Ovary (tissue), 9 donors: ENCODE data around the gene LARGE1. TPM values are rescaled to one million over a fixed set of nuclear protein-coding genes. Genes with fewer than 3 reads are reported as not detected.

Experiments used
- DNase-seq, 5 donors: peaks; one replicate each; pipeline ENCODE4 v3.0.0-alpha.2; 2019 to 2020
- H3K27ac ChIP-seq, 2 donors: fragments of 200-600 bp; one replicate each; pipeline versions ENCODE4 v1.5.1 to v1.8.0; 2019 to 2022
- H3K27me3 ChIP-seq: fragments of 200-600 bp; one replicate; pipeline ENCODE4 v1.8.0; 2022
- H3K36me3 ChIP-seq: fragments of 200-600 bp; sonication (generic); one replicate; pipeline ENCODE4 v1.5.1; 2019
- H3K4me1 ChIP-seq: one replicate; pipeline ENCODE4 v1.8.1; 2013; ENCODE audit warnings: mild to moderate bottlenecking, moderate library complexity; ENCODE audit not compliant: insufficient read depth
- H3K4me3 ChIP-seq: fragments of 200-600 bp; sonication (generic); one replicate; pipeline ENCODE4 v1.5.1; 2017
- H3K9me3 ChIP-seq, 2 donors: fragments of 200-600 bp in 1 of 2; sonication (generic) in 1 of 2; one replicate each; pipeline versions ENCODE4 v1.5.1 to v1.8.1; 2013 to 2019; ENCODE audit warnings: mild to moderate bottlenecking in 1 of 2, moderate library complexity in 1 of 2
- EP300 ChIP-seq: sonication (generic); formaldehyde crosslinking; IDR thresholded peaks from one replicate; pipeline ENCODE4 v1.6.1; 2017; ENCODE audit warnings: antibody characterized with exemption
- POLR2A ChIP-seq: fragments of 450-650 bp; IDR thresholded peaks from one replicate; pipeline ENCODE4 v1.6.1; 2017; ENCODE audit warnings: antibody characterized with exemption, mild to moderate bottlenecking, moderate library complexity
- WGBS, 3 donors: extraction: QIAGEN DNeasy Blood & Tissue Kit in 1 of 3; methylation state at CpG; one replicate each; pipeline versions ENCODE4 v1.1.5 to v1.1.7; 2013 to 2017; 5-methylcytosine and 5-hydroxymethylcytosine counted together
- intact Hi-C, 4 donors: fragments of 100-400 bp; cut with DNase I; formaldehyde crosslinking; loops; one replicate each; pipeline versions ENCODE4 v1.11.0 to v1.15.1; 2022 to 2023
- polyA plus RNA-seq, 2 donors: library from polyadenylated mRNA; stranded (reverse); fragments of 200-250 nt in 1 of 2; fragments of 350-450 nt in 1 of 2; fragmentation: Illumina TruSeq in 1 of 2; extraction: RNeasy Lipid Tissue Mini Kit (QIAGEN cat#74804) in 1 of 2; gene quantifications; one replicate each; pipeline ENCODE4 v1.2.3, GENCODE V29; 2013 to 2014
- total RNA-seq, 7 donors: library from RNA; depleted of rRNA in 2 of 7; stranded (reverse); fragments of >200 nt in 2 of 7; fragmentation: NEBNext Ultra II Directional in 3 of 7; extraction: Animal tissue kit (Norgen Biotek cat#: 25700) in 3 of 7; gene quantifications; one replicate each; pipeline versions ENCODE4 v1.1.0 to v1.2.4, GENCODE V29; 2016 to 2023
- TF ChIP-seq, protein P1 (sequence below), 3 donors: fragments of 450-650 bp in 2 of 3; fragments of 200-600 bp in 1 of 3; IDR thresholded peaks; one replicate each; pipeline versions ENCODE4 v1.5.1 to v1.8.0; 2016 to 2022; ENCODE audit warnings: antibody characterized with exemption in 3 of 3, mild to moderate bottlenecking in 1 of 3
- donor health status: DM: no; HTN: no; CAD: no; lungs with moderate emphysema.
- donor health status: DM: no; HTN: no; CAD: no.
- donor health status: Bipolar disorder and iron deficiency.
- donor health status: DM: yes; HTN: yes; CAD: no.
- donor health status: DM: no; HTN: no; CAD: no.
- donor health status: DM: yes; HTN: yes; CAD: no.

The LARGE1 gene
- total and polyA plus RNA-seq, 9 donors: 13.4 to 67.6 (median 36.8) TPM

DNA sequence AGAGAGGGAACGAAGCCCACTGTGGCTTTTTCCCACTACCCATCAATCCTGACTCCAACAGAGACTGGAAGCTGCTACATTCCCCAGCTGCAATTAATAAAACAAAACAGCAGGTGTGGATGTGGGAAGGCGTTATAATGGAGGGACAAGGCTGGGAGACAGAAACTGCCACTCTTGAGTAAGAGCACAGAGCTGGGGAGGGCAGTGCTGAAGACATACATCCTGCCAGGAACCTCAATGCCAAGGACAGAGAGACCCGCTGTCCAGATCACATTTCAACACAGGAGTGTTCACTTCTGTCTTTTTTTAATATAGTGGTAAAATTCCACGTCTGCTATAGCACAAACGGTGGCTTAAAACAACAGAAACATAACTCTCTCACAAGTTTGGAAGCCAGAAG is 94.5 kb downstream of the LARGE1 start:
- TF ChIP-seq, protein P1, sequence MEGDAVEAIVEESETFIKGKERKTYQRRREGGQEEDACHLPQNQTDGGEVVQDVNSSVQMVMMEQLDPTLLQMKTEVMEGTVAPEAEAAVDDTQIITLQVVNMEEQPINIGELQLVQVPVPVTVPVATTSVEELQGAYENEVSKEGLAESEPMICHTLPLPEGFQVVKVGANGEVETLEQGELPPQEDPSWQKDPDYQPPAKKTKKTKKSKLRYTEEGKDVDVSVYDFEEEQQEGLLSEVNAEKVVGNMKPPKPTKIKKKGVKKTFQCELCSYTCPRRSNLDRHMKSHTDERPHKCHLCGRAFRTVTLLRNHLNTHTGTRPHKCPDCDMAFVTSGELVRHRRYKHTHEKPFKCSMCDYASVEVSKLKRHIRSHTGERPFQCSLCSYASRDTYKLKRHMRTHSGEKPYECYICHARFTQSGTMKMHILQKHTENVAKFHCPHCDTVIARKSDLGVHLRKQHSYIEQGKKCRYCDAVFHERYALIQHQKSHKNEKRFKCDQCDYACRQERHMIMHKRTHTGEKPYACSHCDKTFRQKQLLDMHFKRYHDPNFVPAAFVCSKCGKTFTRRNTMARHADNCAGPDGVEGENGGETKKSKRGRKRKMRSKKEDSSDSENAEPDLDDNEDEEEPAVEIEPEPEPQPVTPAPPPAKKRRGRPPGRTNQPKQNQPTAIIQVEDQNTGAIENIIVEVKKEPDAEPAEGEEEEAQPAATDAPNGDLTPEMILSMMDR (IDR thresholded peaks at IDR 0.05): no peak
- TF ChIP-seq EP300 (no peak), POLR2A (no peak)
- intact Hi-C loops: no loop called here
- WGBS, 3 donors: 81 to 91% (median 81%) methylated on average over 5 of the region's 5 CpGs
- H3K4me3 ChIP-seq: no peak overlapping the region
- H3K36me3 ChIP-seq: no peaks in the 10 kb centered on the region
- H3K4me1 ChIP-seq: peaks cover 1% of the 10 kb centered on the region
- H3K9me3 ChIP-seq: no peaks in the 10 kb centered on the region
- no peaks in the 10 kb centered on the region for H3K27me3 ChIP-seq
- no peak overlapping the region for H3K27ac ChIP-seq
- no peak for DNase-seq

DNA sequence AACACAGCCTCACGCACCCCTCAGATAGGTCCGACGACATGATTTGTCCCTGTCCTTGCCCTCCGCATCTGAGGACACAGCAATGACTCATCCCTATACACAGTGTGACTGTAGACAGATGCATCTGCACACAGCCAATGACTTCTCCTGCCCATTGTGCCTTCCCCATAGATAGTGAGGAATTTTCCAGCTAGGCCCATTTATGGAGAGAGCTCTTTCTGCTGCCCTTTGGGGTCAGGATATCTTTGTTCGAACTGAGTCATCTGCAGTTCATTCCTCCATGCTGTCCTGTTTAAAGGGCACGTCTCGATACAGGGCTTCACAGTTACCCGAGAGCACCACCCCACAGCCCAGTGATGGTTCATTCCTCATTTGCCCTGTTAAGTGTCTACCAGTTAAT is 96.7 kb downstream of the LARGE1 start:
- H3K36me3 ChIP-seq: no peaks in the 10 kb centered on the region
- no peak overlapping the region for H3K27ac ChIP-seq
- no peak overlapping the region for H3K4me3 ChIP-seq
- no peaks in the 10 kb centered on the region for H3K27me3 ChIP-seq
- TF ChIP-seq, protein P1 (IDR thresholded peaks at IDR 0.05): no peak
- TF ChIP-seq EP300 (no peak), POLR2A (no peak)
- H3K4me1 ChIP-seq: peaks cover 1% of the 10 kb centered on the region
- 84 to 91% (median 86%) methylated on average over 8 of the region's 8 CpGs for WGBS, 3 donors
- no peaks in the 10 kb centered on the region for H3K9me3 ChIP-seq
- DNase-seq: no peak
- intact Hi-C loops: no loop called here

DNA sequence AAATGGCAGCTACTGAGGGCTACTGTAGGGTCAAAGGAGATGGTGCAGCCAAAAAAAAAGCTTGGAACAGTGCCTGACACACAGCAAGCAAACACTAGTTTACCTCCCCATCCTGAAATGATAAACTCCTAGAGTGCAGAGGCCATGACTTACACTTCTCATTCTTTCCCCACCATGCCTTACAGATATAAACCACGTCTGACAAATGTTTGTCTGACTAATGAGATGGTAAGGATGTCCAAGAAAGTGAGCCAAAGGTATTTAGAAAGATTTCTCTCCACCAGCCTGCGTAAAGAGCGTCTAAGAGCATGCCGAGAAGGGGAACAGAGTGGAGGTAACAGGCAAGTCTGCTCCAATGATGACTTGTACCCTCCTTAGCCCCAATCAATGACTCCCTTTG is 99.0 kb downstream of the LARGE1 start:
- 74 to 87% (median 81%) methylated on average over 4 of the region's 4 CpGs for WGBS, 3 donors

DNA sequence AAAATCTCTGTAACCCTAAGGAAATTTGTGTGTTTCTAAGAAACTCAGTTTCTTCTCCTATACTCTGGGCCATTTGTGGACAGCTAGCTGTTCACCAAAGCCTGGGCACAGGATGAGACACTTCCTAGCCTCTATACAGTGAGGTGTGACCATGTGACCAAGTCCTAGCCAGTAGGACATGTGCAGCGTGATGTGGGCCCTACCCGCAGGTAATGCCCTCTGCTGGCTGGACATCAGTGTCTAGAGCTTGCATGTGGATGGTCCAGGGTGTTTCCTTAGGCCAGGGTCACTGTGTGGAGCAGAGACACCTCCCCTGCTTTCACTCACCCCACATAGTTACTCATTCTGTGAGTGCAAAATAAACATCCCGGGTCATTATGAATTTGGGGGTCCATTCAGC is 100.5 kb downstream of the LARGE1 start:
- Histone ChIP-seq H3K9me3 (no peaks in the 10 kb centered on the region), H3K27me3 (no peaks in the 10 kb centered on the region), H3K27ac (no peak overlapping the region), H3K4me1 (peaks cover 1% of the 10 kb centered on the region), H3K36me3 (no peaks in the 10 kb centered on the region), H3K4me3 (no peak overlapping the region)
- WGBS, 3 donors: 63 to 93% (median 81%) methylated on average over 3 of the region's 3 CpGs
- TF ChIP-seq POLR2A (no peak), EP300 (no peak)
- TF ChIP-seq, protein P1 (IDR thresholded peaks at IDR 0.05): no peak
- no peak for DNase-seq
- intact Hi-C loops: no loop called here

More for the DNA sequence above, 99.0 kb downstream of the LARGE1 start:
- H3K4me3 ChIP-seq: no peak overlapping the region
- no peak overlapping the region for H3K27ac ChIP-seq
- no peaks in the 10 kb centered on the region for H3K9me3 ChIP-seq
- intact Hi-C loops: no loop called here
- no peaks in the 10 kb centered on the region for H3K27me3 ChIP-seq
- no peak for DNase-seq
- no peaks in the 10 kb centered on the region for H3K36me3 ChIP-seq
- peaks cover 1% of the 10 kb centered on the region for H3K4me1 ChIP-seq
- TF ChIP-seq, protein P1 (IDR thresholded peaks at IDR 0.05): no peak
- TF ChIP-seq POLR2A (no peak), EP300 (no peak)
